IPS-18c (cell line): Measurements from ENCODE around the gene BPIFB3.
"Not testable (repeated sequence)": the region's sequence is repeated elsewhere in the genome, so short reads cannot be mapped to it uniquely, and the experiment has no call there.

Source experiments
- H3K4me3 ChIP-seq: 2 replicates; pipeline ENCODE4 v1.7.0; 2013; ENCODE audit warnings: low read depth, mild to moderate bottlenecking, low read length, moderate library complexity; ENCODE audit not compliant: insufficient read depth
- H3K9me3 ChIP-seq: one replicate; pipeline ENCODE4 v1.6.1; 2013; ENCODE audit warnings: mild to moderate bottlenecking, low read length, moderate library complexity; ENCODE audit not compliant: control insufficient read depth, insufficient read depth

BPIFB3 gene

DNA sequence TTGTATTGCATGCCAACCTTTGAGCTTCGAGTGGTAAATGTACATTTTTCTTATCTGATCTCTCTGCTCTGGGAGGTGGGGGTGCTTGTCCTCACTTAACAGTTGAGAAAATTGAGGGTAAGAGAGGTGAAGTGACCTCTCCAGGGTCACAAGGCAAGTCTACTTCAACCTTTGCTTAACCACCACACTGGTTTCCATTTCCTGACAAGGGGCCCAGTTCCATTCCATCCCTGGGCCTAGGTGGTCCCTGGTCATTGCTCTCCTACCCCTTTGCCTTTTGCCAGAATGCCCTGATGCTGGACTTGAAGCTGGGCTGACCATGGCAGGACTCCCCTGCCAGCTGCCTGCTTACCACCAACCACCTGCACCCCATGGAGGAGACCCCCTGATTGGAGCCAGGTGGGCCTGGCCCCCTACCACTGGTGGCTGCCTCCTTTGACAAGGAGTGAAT is 9.9 kb upstream of the BPIFB3 start:
- no peak overlapping the region for H3K4me3 ChIP-seq
- peaks cover 4% of the 10 kb centered on the region for H3K9me3 ChIP-seq

DNA sequence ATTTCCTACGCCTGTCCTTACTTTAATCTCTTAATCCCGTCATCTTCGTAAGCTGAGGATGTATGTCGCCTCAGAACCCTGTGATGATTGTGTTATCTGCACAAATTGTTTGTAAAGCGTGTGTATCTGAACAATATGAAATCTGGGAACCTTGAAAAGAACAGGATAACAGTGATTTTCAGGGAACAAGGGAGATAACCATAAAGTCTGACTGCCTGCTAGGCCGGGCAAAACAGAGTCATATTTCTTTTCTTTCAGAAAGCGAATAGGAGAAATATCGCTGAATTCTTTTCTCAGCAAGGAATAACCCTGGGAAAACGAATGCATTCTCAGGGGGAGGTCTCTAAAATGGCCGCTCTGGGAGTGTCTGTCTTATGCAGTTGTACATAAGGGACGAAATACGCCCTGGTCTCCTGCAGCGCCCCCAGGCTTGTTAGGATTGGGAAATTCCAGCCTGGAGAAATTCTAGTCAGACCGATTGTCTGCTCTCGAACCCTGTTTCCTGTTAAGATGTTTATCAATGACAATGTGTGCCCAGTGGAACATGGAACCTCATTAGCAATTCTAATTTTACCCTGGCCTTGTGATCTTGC is 8.5 kb upstream of the BPIFB3 start:
- not testable (repeated sequence) for H3K9me3 ChIP-seq

DNA sequence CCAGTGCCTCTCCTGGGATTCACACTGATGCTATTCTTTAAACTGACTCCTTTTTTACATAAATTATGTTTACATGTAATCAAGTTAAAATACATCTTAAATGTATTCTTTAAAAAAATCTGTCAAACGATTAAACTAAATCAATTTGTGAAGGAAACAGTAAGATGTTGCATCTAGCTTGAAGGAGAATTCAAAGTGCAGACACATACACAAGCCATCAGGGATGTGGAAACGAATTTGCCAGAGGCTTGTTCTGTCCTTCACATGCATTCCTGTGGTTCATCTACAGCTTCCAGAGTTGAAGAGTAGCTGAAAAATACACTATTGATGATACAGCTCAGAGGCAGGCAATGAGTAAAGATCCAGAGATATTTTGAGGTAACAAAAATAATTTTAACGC is 7.3 kb upstream of the BPIFB3 start:
- Histone ChIP-seq H3K9me3 (peaks cover 4% of the 10 kb centered on the region), H3K4me3 (no peak overlapping the region; the same call in 1 of the 2 replicates)

More for the DNA sequence above, 8.5 kb upstream of the BPIFB3 start:
- H3K4me3 ChIP-seq = not testable (repeated sequence)

DNA sequence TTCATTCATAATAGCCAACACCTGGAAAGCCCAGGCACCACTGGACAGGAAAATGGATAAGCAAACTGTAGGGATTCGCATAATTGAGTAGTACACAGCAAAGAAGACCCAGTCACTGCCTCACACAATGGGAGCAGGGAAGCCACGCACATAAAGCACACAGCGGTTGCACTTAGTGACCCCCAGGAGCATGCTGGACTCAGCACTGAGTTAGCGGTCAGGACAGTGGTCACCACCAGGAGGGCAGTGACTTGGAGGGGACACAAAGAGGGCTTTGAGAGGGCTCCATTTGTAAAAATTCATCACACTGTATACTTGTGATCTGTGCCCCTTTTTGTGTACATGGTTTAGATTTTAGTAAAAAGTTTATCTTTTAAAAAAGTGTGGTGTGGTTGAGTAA is 2.4 kb upstream of the BPIFB3 start:
- Histone ChIP-seq H3K9me3 (no peaks in the 10 kb centered on the region), H3K4me3 (no peak overlapping the region)

DNA sequence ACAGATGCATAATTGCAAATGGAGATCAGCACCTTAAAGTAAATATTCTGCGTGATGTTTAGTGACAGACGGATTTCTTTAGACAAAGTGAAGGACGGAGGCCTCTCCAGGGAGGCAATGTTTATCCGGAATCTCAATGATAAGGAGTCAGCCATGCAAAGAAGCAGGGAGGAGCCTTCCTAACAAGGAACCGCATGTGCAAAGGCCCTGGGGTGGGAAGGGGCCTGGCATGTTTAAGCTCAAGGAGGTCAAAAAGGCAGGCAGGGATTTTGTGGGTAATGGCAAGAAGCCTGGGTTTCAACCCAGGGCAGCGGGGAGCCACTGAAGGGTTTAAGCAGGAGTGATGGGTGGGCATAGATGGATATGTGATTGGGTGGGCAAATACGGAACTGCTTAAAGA is 678 bp downstream of the BPIFB3 start:
- H3K9me3 ChIP-seq = no peaks in the 10 kb centered on the region
- no peak overlapping the region for H3K4me3 ChIP-seq

DNA sequence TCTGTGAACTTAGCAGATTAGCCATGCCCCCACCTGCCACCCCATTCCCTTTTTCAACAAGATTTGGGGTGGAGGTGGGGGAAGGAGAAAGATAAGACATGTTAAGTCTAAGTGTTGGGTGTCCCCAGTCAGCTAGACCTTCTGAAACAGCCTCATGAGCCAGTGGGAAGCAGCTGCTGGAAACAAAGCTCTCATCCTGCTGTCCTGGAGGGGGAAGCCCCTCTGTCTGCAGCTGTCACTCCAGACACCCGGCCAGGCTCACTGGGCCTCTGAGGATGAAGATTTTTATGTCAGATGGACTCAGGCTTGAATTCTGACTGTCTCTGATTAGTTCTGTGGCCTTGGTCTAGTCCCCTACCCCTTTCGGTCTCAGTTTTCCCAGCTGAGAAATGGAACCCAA is 1.1 kb downstream of the BPIFB3 start:
- Histone ChIP-seq H3K4me3 (no peak overlapping the region), H3K9me3 (no peaks in the 10 kb centered on the region)

DNA sequence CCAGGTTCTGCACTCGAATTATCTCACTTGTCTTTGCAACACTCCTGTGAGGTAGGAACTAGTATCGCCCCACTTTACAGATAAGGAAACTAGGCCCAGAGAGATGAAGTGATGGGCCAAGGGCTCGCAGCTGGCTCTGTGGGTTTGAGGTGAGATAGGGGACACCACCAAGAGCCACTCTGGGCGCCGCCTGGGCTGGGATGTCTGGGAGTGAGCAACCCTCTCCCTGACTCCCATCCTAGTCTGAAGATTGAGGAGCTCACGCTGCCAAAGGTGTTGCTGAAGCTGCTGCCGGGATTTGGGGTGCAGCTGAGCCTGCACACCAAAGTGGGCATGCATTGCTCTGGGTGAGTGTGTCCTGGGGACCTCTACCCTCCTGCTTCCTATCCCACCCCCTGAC is 5.4 kb downstream of the BPIFB3 start:
- no peak overlapping the region for H3K4me3 ChIP-seq

DNA sequence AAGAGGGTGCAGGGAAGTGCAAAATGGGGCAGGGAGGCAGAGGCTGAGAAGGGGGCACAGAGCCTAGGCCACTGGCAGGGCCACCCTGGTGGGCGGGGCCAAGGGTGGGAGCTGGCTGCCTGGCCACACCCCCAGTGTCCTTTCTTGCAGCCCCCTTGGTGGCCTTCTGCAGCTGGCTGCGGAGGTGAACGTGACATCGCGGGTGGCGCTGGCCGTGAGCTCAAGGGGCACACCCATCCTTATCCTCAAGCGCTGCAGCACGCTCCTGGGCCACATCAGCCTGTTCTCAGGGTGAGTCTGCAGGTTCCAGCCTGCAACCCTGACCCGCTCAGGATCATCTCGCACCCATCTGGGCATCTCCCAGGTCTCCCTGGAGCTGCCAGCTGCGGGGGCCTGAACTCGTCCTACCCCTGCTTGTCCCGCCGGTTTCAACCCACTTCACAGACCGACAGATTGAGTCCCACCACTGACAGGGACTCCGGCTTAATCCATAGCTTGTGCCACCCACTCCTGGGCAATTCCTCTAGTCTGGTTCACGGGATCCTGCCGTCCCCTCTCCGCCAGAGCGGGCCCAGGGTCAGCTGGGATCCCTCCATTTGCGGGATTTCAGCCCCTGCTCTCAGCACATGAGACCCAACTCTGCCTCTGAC is 6.2 kb downstream of the BPIFB3 start:
- no peak overlapping the region for H3K4me3 ChIP-seq
- no peaks in the 10 kb centered on the region for H3K9me3 ChIP-seq

More for the DNA sequence above, 5.4 kb downstream of the BPIFB3 start:
- H3K9me3 ChIP-seq = no peaks in the 10 kb centered on the region

DNA sequence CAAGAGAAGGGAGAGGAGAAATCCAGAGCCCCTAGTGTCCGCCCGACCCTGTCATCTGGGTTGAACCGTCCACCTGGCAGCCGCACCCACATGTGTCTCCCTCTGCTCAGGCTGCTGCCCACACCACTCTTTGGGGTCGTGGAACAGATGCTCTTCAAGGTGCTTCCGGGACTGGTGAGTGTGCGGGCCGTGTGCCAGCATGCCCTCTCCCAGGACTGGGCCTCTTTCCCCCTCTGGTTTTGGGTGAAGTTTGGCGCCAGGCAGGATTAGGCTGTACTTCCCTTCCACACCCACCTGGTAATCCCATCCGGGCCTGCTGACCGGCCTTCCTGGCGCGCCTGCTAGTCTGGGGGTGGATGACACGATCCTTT is 7.9 kb downstream of the BPIFB3 start:
- Histone ChIP-seq H3K9me3 (no peaks in the 10 kb centered on the region), H3K4me3 (no peak overlapping the region)

DNA sequence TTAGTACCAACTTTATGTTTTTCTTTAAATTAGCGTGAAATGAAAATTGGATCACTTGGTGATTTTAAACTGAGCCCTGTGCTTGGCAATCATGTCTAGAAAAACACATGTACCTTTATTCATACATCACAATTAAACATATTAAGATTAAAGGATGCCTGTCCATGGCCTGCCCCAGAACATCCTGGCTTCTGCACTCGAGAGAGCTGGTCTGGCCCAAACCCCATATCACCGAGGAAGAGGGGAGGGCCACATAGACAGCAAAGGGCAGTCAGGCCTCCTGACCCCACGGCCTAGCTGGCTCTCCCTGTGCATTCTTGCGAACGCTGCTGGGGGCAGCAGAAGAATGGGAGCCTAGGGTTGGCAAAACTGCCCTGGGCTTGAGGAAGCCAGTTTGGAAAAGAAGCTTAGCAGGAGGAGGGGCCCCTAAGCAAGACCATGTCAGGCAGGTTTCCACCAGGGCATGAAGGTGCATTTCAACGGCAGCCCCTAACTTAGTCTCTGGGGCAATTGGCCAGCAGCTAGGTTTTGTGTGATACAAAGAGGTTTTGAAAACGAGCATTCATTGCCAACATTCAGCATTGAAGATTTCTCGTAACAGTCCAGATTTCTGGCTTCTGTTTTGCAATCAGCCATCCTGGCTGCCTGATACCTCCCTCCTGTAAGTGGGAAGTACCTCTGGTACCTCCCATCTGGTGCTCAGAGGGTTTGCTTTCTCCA is 8.6 kb downstream of the BPIFB3 start:
- no peak overlapping the region for H3K4me3 ChIP-seq
- no peaks in the 10 kb centered on the region for H3K9me3 ChIP-seq

DNA sequence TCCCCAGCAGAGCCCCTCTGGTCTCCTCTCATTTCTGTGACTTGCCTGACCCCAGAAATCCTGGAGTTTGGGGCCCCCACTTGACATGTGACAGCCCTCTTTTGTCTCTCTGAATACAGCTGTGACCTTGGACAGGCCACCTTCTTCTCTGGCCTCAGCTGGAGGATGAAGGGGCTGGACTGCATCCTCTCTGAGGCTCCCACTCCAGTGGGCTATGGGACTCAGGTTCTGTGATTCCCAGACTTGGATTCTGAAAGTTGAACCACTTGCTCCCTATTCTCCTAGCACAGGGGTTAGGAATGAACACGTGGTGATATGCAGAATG is 9.1 kb downstream of the BPIFB3 start:
- Histone ChIP-seq H3K9me3 (no peaks in the 10 kb centered on the region), H3K4me3 (no peak overlapping the region)

DNA sequence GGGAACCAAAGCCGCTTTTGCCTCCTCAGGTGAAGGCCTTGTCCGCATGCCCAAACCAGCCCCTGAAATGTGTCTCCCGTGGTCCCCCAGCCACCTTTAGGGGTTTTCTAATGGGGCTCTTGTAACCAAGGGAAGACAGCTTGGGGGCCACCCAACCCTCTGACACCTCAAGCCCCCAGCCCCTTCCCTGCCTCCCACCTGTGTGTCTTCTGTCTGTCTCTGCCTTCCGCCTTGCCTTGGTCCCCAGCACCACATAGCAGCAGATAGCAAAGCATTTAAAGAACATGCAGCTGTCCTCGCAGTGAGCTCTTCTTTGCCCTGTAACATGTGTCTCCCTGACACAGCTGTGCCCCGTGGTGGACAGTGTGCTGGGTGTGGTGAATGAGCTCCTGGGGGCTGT is 9.6 kb downstream of the BPIFB3 start:
- H3K4me3 ChIP-seq = no peak overlapping the region
- H3K9me3 ChIP-seq = no peaks in the 10 kb centered on the region

DNA sequence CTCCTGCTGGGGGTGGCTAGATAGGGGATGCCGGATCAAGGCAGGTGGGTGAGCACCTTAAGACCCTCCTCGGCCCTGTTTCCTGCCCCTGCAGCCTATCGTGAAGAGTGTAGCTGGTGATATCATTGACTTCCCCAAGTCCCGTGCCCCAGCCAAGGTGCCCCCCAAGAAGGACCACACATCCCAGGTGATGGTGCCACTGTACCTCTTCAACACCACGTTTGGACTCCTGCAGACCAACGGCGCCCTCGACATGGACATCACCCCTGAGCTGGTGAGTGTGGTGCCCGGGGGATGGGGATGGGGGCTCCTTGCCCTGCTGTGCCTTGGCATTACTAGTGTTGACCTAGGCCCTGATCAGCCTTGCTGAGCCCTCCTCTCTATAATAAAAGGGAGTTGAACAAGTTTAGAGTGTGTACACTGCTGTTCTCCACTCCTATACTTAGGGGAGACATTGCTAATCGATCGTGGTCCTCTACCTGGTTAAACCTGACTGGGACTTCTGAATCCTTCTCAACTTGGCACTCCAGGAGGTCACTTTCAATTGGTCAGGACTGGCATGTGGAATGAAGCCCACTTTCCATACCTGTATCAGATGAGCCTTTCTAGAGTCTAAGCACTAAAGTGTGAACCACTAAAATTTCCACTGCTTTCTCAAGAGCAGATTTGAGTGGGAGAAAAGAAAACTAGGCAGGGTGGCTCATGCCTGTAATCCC is 11.0 kb downstream of the BPIFB3 start:
- Histone ChIP-seq H3K9me3 (no peaks in the 10 kb centered on the region), H3K4me3 (no peak overlapping the region)

DNA sequence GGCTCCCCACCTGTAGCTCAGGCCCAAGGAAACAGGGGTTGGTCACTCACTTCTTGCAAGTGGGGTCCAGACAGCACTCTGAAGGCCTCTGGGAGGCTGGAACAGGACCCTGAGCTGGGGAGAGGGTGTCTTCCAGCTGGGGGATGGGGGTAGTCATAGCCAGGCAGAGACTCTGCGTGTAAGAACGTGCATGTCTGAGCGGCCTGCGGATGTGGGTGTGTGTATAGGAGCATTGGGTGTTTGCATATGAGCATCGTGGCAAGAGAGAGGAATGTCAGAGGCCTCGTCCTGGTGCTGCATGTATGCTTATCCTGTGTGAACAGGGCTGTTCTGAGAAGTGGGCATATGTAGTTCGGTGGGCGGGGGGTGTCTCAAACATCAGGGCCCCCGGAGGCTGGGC is 12.1 kb downstream of the BPIFB3 start:
- no peak overlapping the region for H3K4me3 ChIP-seq
- H3K9me3 ChIP-seq = no peaks in the 10 kb centered on the region

DNA sequence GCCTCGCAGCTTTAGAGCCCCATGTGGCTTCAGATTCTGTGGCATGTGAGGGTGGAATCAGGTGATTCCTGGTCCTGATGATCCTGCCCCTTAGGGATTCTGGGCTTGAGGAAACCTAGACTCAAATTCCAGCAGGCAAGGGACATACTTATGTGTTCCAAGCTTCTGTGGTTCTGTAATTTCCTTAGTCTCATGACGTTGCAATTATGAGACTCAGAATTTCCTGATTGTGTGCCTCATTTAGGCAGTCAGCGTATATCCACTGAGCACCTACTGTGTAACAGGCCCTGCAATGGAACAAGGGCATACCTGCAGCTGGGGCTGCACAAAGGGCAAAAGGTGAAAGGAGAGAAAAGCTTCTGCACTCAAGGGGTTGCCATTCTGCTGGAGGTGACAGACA is 14.1 kb downstream of the BPIFB3 start:
- Histone ChIP-seq H3K4me3 (no peak overlapping the region), H3K9me3 (no peaks in the 10 kb centered on the region)

DNA sequence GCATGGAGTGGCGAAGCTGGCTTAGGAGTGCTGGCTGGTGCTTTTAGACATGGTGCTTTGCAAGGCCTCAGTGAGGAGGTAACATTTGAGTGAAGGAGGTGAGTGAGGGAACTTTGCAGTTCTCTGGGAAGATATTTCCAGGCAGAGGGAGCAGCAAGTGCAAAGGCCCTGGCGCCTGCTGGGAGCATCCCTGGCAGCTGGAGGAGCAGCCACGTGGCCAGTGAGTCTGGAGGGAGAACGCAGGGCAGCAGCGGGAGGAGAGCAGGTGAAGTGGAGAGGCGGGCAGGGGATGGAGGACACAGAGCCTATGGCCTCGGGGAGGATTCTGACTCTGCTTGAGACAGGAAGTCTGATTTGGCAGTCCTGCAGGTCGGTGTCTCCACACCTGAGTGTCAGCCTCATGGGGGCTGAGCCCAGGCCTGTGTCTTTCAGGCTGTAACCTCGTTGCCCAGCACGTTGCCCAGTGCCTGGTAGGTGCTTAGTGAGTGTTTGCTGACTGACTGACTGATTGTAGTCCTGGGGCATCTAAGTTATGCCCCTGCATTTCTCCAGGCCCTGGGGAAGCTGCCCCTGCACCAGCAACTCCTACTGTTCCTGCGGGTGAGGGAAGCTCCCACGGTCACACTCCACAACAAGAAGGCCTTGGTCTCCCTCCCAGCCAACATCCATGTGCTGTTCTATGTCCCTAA is 14.7 kb downstream of the BPIFB3 start:
- Histone ChIP-seq H3K4me3 (no peak overlapping the region), H3K9me3 (no peaks in the 10 kb centered on the region)

DNA sequence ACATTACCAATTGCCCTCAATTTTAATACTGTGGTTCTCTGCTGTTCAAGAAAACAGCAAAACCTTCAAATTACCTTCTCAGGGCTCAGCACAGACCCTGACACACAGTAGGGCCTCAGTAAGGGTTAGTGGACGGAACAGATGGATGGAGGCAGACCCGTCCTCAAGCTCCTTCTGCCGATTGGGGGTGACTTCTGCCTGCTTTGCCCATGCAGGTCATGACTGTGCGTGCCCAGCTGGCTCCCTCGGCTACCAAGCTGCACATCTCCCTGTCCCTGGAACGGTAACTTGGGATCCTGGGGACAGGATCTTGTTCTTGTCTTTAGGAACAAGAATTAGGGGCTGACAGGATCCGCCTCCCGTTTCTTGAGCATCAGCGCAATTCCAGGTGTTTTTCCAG is 16.0 kb downstream of the BPIFB3 start:
- Histone ChIP-seq H3K4me3 (no peak overlapping the region), H3K9me3 (no peaks in the 10 kb centered on the region)
